Activated CD4-positive, alpha-beta T cell treated with anti-CD3 and anti-CD28 coated beads, Interleukin-2, amount 50 U/mL, for 4 hours (primary cell): ENCODE measurements around the gene SNX22.
"Not testable (repeated sequence)": the region's sequence is repeated elsewhere in the genome, so short reads cannot be mapped to it uniquely, and the experiment has no call there.

ENCODE experiments used
- DNase-seq, 2 experiments: peaks; one replicate each; pipeline ENCODE4 v3.0.0-alpha.2; 2020

The SNX22 gene

DNA sequence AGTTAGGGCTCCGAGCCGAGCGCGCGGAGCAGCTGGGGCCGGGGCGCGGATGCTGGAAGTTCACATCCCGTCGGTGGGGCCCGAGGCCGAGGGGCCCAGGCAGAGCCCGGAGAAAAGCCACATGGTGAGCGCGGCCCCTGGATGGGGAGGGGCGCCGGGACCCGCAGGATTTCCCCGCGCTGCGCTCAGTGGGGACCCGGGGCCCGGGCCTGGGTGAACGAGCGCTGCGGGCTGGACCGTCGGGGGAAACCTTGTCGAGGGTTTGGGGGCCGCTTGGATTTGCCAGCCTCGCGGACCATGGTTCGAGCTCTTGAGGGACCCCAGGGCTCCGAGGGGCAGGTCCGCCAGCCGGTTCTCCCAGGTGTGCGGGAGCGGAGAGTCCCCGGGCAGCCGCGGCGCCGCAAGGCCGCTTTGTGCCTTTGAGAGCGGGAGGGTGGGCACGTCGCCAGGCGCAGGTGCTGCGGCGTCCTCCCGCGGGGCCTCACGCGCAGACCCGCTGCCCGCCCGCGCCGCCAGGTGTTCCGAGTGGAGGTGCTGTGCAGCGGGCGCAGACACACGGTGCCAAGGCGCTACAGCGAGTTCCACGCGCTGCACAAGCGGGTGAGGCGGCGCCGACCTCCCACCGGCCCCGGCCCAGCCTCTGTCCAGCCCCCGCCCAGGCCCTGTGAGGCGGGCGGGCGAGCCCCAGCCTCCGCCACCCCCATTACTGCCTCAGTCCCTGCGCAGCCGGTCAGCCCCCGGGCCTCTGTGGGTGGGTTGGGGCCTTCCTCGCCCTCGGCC lies at the start of gene SNX22:
SNX22 (plus strand) TSS at position 5 of the 780 bp plus-strand sequence; CDS start at position 50, 45 bp downstream.
- no peak for DNase-seq

GRCh38 chr15:64102497-64102896 lies 49.0 kb upstream of the SNX22 start:
- DNase-seq = no peak

DNA sequence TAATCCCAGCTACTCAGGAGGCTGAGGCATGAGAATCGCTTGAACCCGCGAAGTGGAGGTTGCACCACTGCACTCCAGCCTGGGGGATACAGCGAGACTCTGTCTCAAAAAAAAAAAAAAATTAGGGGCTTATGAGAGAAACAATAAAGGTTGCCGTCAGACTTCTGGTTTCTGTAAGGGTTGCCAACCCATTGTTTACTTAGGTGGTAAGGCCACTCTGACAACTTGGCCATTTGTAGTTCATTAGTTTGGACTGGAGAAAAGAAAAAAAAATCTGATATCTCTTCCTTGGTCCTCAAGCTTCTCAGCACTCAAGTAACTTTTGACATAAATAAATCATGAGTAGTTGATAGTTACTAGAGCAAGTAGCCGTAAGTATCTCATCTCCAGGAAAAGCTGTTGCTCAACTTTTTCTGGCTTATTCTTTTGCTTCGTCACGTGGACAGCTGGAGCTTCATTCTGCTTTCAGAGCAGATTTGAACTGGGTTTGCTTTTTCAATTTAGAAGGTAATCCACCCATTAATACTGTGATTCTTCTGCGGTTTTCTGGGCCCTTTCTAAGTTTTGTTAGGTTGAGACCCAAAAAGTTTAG lies 46.3 kb upstream of the SNX22 start:
- no peak for DNase-seq

GRCh38 chr15:64107337-64107736 lies 44.2 kb upstream of the SNX22 start:
- DNase-seq = no peak

DNA sequence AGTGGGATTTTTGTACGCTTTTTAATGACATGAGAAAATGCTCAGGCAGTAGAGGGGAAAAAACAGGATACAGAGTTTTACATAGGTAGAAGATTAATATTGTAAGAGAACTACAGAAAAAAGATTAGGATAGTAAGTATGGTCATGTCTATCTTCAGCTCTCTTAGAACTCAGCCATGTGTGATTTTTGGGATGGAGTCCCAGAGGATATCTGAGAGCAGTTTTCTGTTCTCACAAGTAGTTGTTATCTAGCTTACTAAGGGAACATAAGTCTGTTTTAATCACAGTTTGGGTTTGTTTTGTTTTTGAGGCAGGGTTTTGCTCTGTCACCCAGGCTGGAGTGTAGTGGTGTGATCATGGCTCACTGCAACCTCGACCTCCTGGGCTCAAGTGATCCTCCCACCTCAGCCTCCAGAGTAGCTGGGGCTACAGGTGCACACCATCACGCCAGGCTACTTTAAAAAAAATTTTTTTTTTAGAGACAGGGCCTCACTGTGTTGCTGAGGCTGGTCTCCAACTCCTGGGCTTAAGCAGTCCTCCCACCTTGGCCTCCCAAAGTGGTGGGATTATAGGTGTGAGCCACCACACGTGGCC lies 41.3 kb upstream of the SNX22 start:
- not testable (repeated sequence) for DNase-seq

DNA sequence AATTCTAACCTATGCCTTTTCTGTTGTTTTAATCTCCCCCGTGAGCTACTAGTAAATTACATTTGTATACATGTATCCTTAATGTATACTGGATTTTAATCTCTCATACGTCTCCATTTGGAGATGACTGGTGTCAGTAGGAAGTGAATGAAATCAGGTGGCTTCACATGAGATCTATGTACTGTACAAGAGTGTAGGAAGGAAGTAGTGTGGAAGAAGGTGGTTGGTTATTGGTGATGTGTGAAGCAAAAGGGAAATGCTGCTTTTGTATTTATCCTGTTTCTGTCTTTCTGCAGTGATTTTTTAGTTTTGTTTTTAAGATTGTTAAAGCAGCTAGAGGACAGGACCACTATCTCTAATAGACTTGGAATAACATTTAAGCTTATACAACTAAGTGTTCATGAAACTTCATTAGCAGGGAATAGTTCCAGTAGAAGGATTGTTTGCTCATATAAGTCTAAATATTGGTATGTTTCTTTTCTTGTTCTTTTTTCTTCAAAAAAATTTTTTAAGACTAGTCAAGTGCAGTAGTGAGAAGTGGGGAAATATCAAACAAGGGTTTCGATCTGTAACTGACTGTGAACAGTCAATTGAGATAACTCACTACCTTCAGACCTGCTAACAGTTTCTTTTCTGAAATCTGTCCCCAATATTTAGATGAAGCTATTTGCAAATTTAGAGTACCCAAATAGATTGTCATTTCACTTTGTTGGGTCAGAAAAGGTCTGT lies 40.4 kb upstream of the SNX22 start:
- DNase-seq = no peak

- DNase-seq = no peak
Observed at GRCh38 chr15:64111679-64112050, 39.9 kb upstream of the SNX22 start.

DNA sequence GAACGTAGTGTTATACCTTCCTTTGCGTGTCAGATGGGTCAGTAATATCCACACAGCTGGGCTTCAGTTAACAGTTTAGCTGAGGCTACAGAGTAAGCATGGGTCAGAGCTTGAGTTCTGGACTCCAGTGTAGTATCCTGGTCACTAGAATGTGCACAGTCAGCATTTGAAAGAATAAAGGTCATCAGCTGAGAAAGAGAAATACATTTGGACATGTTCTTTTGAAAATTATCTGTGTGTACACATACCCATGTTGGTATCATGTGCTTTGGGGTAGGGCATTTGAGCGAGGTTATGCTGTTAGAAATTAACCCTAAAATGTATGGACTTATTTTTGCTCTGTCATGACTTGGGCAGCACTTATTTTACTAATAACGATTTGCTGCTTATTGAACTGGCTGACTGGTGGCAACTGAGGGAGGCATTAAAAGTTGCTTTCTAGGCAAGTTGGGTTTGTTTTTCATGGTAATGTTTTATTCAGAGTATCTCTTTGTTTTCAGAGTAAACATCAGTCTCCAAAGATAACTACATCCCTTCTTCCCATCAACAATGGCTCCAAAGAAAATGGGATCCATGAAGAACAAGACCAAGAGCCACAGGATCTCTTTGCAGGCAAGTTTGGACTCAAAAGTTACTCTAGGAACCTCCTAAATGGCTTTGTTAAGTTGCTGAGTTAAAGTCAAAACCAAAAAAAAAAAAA lies 39.3 kb upstream of the SNX22 start:
- no peak for DNase-seq

DNA sequence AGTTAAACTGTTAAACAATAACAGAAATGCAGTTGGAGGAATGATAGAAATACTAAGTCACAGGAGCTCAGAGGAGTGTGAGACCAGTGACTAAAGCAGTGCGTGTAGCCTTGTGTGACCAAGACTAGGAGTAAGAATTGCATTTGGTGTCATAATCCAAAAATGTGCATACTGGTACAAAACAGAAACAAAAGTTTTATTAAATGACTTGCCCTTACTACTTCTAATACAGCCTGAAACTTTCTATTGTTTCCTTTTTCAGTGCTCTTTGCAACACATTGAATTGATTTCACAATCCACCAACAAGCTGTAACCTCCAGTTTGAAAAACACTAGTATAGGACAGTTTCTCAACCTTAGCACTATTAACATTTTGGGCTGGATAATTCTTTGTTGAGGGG lies 38.6 kb upstream of the SNX22 start:
- no peak for DNase-seq

- no peak for DNase-seq
Observed at GRCh38 chr15:64117759-64118487, 33.6 kb upstream of the SNX22 start.

DNA sequence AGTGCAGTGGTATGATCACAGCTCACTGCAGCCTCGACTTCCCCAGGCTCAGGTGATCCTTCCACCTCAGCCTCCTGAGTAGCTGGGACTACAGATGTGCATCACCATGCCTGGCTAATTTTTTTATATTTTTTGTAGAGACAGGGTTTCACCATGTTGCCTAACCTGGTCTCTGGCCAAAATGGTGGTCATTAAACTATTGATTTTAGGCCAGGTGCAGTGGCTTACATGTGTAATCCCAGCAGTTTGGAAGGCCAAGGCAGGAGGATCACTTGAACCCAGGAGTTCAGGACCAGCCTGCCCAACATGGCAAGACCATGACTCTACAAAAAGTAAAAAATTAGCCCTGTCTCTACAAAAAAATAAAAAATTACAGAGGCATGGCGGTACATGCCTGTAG lies 31.2 kb upstream of the SNX22 start:
- not testable (repeated sequence) for DNase-seq

GRCh38 chr15:64121614-64122013 lies 29.9 kb upstream of the SNX22 start:
- DNase-seq = no peak

DNA sequence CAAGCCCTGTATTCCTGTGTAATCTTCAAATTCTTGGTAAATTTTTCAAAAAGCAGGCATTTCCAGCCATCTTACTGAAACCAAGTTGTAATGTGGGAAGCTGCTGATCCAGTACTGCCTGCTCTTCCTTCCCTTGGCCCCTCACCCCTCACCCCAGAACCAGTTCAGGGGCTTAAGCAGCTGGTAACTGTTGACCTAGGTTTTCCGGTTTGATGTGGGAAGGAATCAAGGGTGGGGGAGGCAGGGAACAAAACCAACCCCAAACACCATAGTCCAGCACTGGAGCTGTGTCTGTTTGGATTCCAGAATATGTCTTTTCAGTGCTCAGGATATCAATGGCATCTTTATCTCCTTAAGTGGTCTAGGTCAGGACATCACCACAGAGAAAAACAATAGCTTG lies 29.1 kb upstream of the SNX22 start:
- DNase-seq = no peak

DNA sequence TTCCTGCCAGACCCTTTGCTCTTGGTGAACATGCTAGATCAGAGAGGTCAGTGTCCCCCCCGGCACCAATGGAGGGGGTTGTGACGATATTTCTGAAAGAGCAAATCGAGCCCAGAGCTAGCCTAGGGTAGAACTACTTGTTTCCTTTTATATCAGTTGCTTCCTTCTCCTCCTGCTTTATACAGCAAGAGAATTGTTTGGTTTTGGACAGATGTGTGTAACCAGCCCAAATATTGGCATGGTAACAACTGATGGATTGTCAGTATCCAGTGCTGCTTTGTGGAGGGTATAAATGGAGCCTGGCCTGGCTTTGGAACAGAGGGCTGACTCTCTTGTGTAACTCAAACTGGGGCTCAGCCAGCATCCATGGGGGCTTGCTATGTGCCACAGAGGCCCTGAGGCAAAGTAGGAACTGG lies 28.6 kb upstream of the SNX22 start:
- no peak for DNase-seq

GRCh38 chr15:64125978-64126377 lies 25.6 kb upstream of the SNX22 start:
- no peak for DNase-seq

GRCh38 chr15:64127521-64128270 lies 23.8 kb upstream of the SNX22 start:
- no peak for DNase-seq

GRCh38 chr15:64130159-64130558 lies 21.4 kb upstream of the SNX22 start:
- DNase-seq = no peak

DNA sequence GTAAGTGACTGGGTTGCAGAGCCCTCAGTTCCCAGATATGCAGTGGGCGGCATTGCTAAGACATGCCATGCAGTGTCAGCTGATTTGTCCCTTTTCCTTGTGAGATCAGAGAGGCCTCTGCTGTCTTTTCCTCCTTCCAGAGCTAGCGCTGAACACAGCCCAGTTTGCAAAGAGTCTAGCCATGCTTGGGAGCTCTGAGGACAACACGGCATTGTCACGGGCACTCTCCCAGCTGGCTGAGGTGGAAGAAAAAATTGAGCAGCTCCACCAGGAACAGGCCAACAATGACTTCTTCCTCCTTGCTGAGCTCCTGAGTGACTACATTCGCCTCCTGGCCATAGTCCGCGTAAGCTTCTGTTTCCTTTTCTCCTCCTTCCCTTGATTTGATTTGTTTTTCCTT lies 20.0 kb upstream of the SNX22 start:
- DNase-seq = no peak

DNA sequence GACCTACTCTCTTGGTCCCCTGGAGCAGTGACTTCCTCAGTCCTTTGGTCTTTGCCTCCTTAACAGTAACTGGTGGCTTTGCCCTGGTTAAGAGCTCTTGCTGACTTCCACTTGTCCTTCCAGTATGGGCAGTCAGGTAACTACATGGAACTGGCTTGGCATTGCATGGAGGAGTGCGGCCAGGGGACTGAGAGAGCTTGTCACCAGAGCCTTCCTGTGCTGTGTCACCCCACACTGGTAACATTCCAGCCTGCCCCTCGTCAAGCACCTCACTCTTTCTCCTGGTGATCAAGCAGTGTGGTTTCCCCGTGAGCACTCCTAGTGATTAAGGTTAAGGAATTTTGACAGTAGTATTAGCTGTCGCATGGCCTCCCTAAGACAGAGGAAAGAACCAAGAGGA lies 19.3 kb upstream of the SNX22 start:
- no peak for DNase-seq

GRCh38 chr15:64133623-64134344 lies 17.7 kb upstream of the SNX22 start:
- no peak for DNase-seq

DNA sequence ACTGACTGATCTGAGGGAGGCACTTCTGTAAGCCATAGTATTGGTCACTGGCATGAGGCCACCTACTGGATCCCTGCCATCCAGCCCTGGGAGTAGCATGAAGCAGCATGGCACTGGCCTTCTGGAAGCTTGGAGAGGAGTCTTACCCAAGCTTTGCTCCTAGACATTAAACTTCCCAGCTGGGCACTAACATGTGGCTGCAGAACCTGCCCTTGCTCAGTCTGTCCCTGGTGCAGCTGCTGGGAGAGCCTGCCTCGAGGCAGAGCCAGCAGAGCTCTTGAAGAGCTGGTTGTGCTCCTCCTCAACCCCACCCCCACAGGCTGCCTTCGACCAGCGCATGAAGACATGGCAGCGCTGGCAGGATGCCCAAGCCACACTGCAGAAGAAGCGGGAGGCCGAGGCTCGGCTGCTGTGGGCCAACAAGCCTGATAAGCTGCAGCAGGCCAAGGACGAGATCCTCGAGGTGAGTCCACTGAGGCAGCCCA lies 17.1 kb upstream of the SNX22 start:
- no peak for DNase-seq
